Suppressor macrophage (primary cell): ENCODE measurements around the gene RBM20.
A peak's percentile ranks its signal among the peaks of the same experiment; 100 is the strongest.

ENCODE experiments used
- DNase-seq, 4 experiments: peaks; one replicate each; pipeline ENCODE4 v3.0.0-alpha.2; 2020 to 2022

RBM20 gene

GRCh38 chr10:110858297-110858934 lies 214.3 kb downstream of the RBM20 start:
- no peak for DNase-seq

GRCh38 chr10:110859206-110859972 lies 215.3 kb downstream of the RBM20 start:
- peak; percentile 60 to 85 (median 74) for DNase-seq

GRCh38 chr10:110859973-110860376 lies 215.8 kb downstream of the RBM20 start:
- peak; percentile 77 to 92 (median 84) for DNase-seq

- DNase-seq, result no peak
These were observed 216.6 kb downstream of the RBM20 start for GRCh38 chr10:110860576-110861241.

GRCh38 chr10:110861476-110861875 lies 217.3 kb downstream of the RBM20 start:
- no peak for DNase-seq

GRCh38 chr10:110861930-110862649 lies 218.0 kb downstream of the RBM20 start:
- DNase-seq, result peak; percentile 80 to 94 (median 86)

- no peak for DNase-seq
These were observed 218.8 kb downstream of the RBM20 start for GRCh38 chr10:110862961-110863360.

GRCh38 chr10:110863361-110863760 lies 219.2 kb downstream of the RBM20 start:
- DNase-seq, result peak in 1 of 4 experiments; percentile 32

- DNase-seq, result no peak
These were observed 219.8 kb downstream of the RBM20 start for GRCh38 chr10:110863956-110864355.

GRCh38 chr10:110864662-110865140 lies 220.6 kb downstream of the RBM20 start:
- DNase-seq, result peak; percentile 72 to 90 (median 81)

- DNase-seq, result peak in 3 of 4 experiments; percentile 55 to 68 (median 67)
These were observed 221.2 kb downstream of the RBM20 start for GRCh38 chr10:110865186-110865808.

- peak in 2 of 4 experiments; percentile 58 to 66 for DNase-seq
These were observed 221.8 kb downstream of the RBM20 start for GRCh38 chr10:110865809-110866482.

GRCh38 chr10:110867011-110867806 lies 223.1 kb downstream of the RBM20 start:
- DNase-seq, result peak; percentile 55 to 78 (median 68)

- DNase-seq, result no peak
These were observed 223.8 kb downstream of the RBM20 start for GRCh38 chr10:110867807-110868465.

GRCh38 chr10:110868981-110869380 lies 224.8 kb downstream of the RBM20 start:
- DNase-seq, result no peak

- DNase-seq, result no peak
These were observed 226.7 kb downstream of the RBM20 start for GRCh38 chr10:110870823-110871297.

- peak; percentile 97 to 99 (median 98) for DNase-seq
These were observed 227.4 kb downstream of the RBM20 start, which contains the start of gene PDCD4 for GRCh38 chr10:110871298-110872084. Gene PDCD4, plus strand, starts transcription at chr10:110871928. Its CDS starts 4,100 bp downstream, at chr10:110876028.

GRCh38 chr10:110872145-110872983 lies 228.2 kb downstream of the RBM20 start:
- DNase-seq, result peak; percentile 85 to 88 (median 87)
